ENCODE data around the gene TMEM54. TPM values are rescaled to one million over a fixed set of nuclear protein-coding genes. Genes with fewer than 3 reads are reported as not detected.

Gene TMEM54
- total and polyA plus RNA-seq, 4 donors: 0.92 to 10.9 (median 2.6) TPM

GRCh38 chr1:32855861-32856617, 45.1 kb downstream of the TMEM54 start:
- WGBS: 82% methylated on average over 13 of the region's 13 CpGs
- Histone ChIP-seq H3K4me1 (ENCODE audit: control insufficient read depth in 4 of 4, insufficient read depth in 4 of 4, low read length in 3 of 4) (peaks cover 0 to 8% (median 6%) of the 10 kb centered on the region in 4 donors), H3K36me3 (ENCODE audit: control insufficient read depth in 4 of 4, insufficient read depth in 3 of 4, low read depth in 1 of 4, low read length in 3 of 4) (peaks cover 2 to 36% (median 26%) of the 10 kb centered on the region in 4 donors), H3K27ac (ENCODE audit: low read depth in 1 of 2, low read length in 2 of 2) (no peak overlapping the region), H3K4me3 (ENCODE audit: low read depth in 1 of 3, low read length in 3 of 3) (no peak overlapping the region), H3K9ac (ENCODE audit: low read depth in 1 of 2, low read length in 2 of 2) (no peak overlapping the region), H3K9me3 (ENCODE audit: control insufficient read depth in 4 of 4, low read length in 3 of 4) (no peaks in the 10 kb centered on the region), H3K27me3 (ENCODE audit: control insufficient read depth in 4 of 4, insufficient read depth in 4 of 4, low read length in 3 of 4) (no peaks in the 10 kb centered on the region)
- no peak for TF ChIP-seq NR2F2 (IDR thresholded peaks at IDR 0.05)
- no peak for TF ChIP-seq REST (IDR thresholded peaks at IDR 0.05)
- no peak for TF ChIP-seq CTCF (IDR thresholded peaks at IDR 0.05; ENCODE audit: low read depth, low read length, missing input control)
- TF ChIP-seq FOXA1 (IDR thresholded peaks at IDR 0.05): no peak
- TF ChIP-seq HNF4A (conservative IDR thresholded peaks at IDR 0.05): no peak
- TF ChIP-seq JUND (IDR thresholded peaks at IDR 0.05): no peak
- TF ChIP-seq GABPA (IDR thresholded peaks at IDR 0.05 in 1 of 2, conservative IDR thresholded peaks at IDR 0.05 in 1 of 2): no peak
- TF ChIP-seq RAD21 (IDR thresholded peaks at IDR 0.05): no peak
- no peak for TF ChIP-seq TAF1 (conservative IDR thresholded peaks at IDR 0.05)
- DNase-seq (ENCODE audit: low spot score): no peak

- WGBS: 47% methylated on average over 2 of the region's 2 CpGs
- H3K27ac ChIP-seq (ENCODE audit: low read depth in 1 of 2, low read length in 2 of 2): no peak overlapping the region
Measured at GRCh38 chr1:32848354-32849063, 52.7 kb downstream of the TMEM54 start.

More at GRCh38 chr1:32848354-32849063, 52.7 kb downstream of the TMEM54 start:
- peaks cover 0 to 15% (median 8%) of the 10 kb centered on the region in 4 donors for H3K36me3 ChIP-seq (ENCODE audit: control insufficient read depth in 4 of 4, insufficient read depth in 3 of 4, low read depth in 1 of 4, low read length in 3 of 4)
- no peak for DNase-seq (ENCODE audit: low spot score)
- H3K27me3 ChIP-seq (ENCODE audit: control insufficient read depth in 4 of 4, insufficient read depth in 4 of 4, low read length in 3 of 4): no peaks in the 10 kb centered on the region
- TF ChIP-seq MAX (IDR thresholded peaks at IDR 0.05) (no peak), ZBTB33 (IDR thresholded peaks at IDR 0.05) (no peak), REST (IDR thresholded peaks at IDR 0.05) (no peak)
- no peak overlapping the region for H3K4me3 ChIP-seq (ENCODE audit: low read depth in 1 of 3, low read length in 3 of 3)
- no peak overlapping the region for H3K9ac ChIP-seq (ENCODE audit: low read depth in 1 of 2, low read length in 2 of 2)
- no peaks in the 10 kb centered on the region for H3K4me1 ChIP-seq (ENCODE audit: control insufficient read depth in 4 of 4, insufficient read depth in 4 of 4, low read length in 3 of 4)
- H3K9me3 ChIP-seq (ENCODE audit: control insufficient read depth in 4 of 4, low read length in 3 of 4): no peaks in the 10 kb centered on the region
